Measurements from ENCODE around the gene DKK1. TPM values are rescaled to one million over a fixed set of nuclear protein-coding genes. Genes with fewer than 3 reads are reported as not detected.

The DKK1 gene
- total RNA-seq, result 55.9 and 92.1 TPM in 2 replicates

GRCh38 chr10:52313933-52314821, at the start of gene DKK1:
TSS of gene DKK1 (plus strand) at chr10:52314281. CDS start at chr10:52314435, 154 bp downstream.

